HCT116 (cell line): Measurements from ENCODE around the gene CCDC74A. TPM values are rescaled to one million over a fixed set of nuclear protein-coding genes. Genes with fewer than 3 reads are reported as not detected.
"Not testable (repeated sequence)": the region's sequence is repeated elsewhere in the genome, so short reads cannot be mapped to it uniquely, and the experiment has no call there.

Source experiments
- ATAC-seq: fragments of 200-7000 bp; cut with Tn5 transposase; 2 replicates; pipeline ENCODE4 v1.9.1; 2020; ENCODE audit warnings: mild to moderate bottlenecking, moderate library complexity
- BruUV-seq: library from RNA; stranded (reverse); fragments of 400-500 nt; replicated peaks from 2 replicates; lab custom pipeline; 2021; lab: Mats Ljungman, UMichigan
- CTCF ChIA-PET: fragments of 300-600 bp; sonication (Branson Sonifier 250); formaldehyde crosslinking; loops from one replicate; lab custom pipeline; 2021; ENCODE audit warnings: antibody characterized with exemption; lab: Charles Lee
- POLR2A ChIA-PET: fragments of 300-600, 350-600 bp; sonication (Branson Sonifier 250); formaldehyde crosslinking; loops from one replicate; lab custom pipeline; 2021; ENCODE audit warnings: antibody characterized with exemption; lab: Charles Lee
- RAD21 ChIA-PET, 2 experiments: fragments of 300-600 bp; sonication (Branson Sonifier 250); formaldehyde crosslinking; loops; one replicate each; lab custom pipeline; 2023; ENCODE audit warnings: low total read pairs in 2 of 2; ENCODE audit not compliant: uncharacterized antibody in 2 of 2, unreplicated experiment in 2 of 2, low non-redundant PET in 1 of 2; lab: Charles Lee
- DNase-seq: peaks from one replicate; pipeline ENCODE4 v3.0.0-alpha.2; 2010; ENCODE audit warnings: low read depth, low spot score
- H2AFZ ChIP-seq: fragments of 200-600 bp; shearing (Covaris generic), sonication (generic); 2 replicates; pipeline ENCODE4 v1.6.1; 2017; ENCODE audit warnings: low read depth, mixed run types, mixed read lengths, antibody characterized with exemption, low read length; ENCODE audit not compliant: poor library complexity, severe bottlenecking
- H3K27ac ChIP-seq: 2 replicates; pipeline ENCODE4 v1.5.1; 2012; ENCODE audit warnings: low read depth, low read length
- H3K27me3 ChIP-seq: fragments of 200-600 bp; sonication (generic); 2 replicates; pipeline ENCODE4 v1.6.1; 2016; ENCODE audit warnings: mixed run types, low read length, mixed read lengths; ENCODE audit not compliant: insufficient read depth
- H3K36me3 ChIP-seq, 2 experiments: fragments of 200-500 bp in 1 of 2; fragments of 200-600 bp in 1 of 2; sonication (Bioruptor generic) in 1 of 2; sonication (generic) in 1 of 2; 2 replicates each; pipeline versions ENCODE4 v1.5.1 to v1.6.1; 2014 to 2016; ENCODE audit warnings: low read length in 2 of 2, inconsistent platforms in 1 of 2, mixed read lengths in 1 of 2, mixed run types in 1 of 2; ENCODE audit not compliant: insufficient read depth in 2 of 2, control insufficient read depth in 1 of 2
- H3K4me1 ChIP-seq, 2 experiments: fragments of 200-600 bp in 1 of 2; sonication (generic) in 1 of 2; 2 replicates each; pipeline versions ENCODE4 v1.5.1 to v1.6.1; 2012 to 2017; ENCODE audit warnings: low read length in 2 of 2, inconsistent platforms in 1 of 2, mild to moderate bottlenecking in 1 of 2, mixed read lengths in 1 of 2, mixed run types in 1 of 2, moderate library complexity in 1 of 2; ENCODE audit not compliant: insufficient read depth in 2 of 2, control insufficient read depth in 1 of 2
- H3K4me2 ChIP-seq: fragments of 200-600 bp; sonication (generic); 2 replicates; pipeline ENCODE4 v1.6.1; 2017; ENCODE audit warnings: mixed run types, low read length, mixed read lengths
- H3K4me3 ChIP-seq, 2 experiments: fragments of 200-600 bp in 1 of 2; sonication (generic) in 1 of 2; replicated peaks in 1 of 2; 2 replicates each; pipeline ENCODE4 v1.5.1; 2011 to 2016; ENCODE audit warnings: low read length in 2 of 2, control low read depth in 1 of 2, low read depth in 1 of 2, mild to moderate bottlenecking in 1 of 2, mixed read lengths in 1 of 2, mixed run types in 1 of 2
- H3K79me2 ChIP-seq: fragments of 200-600 bp; sonication (generic); 2 replicates; pipeline ENCODE4 v1.6.1; 2017; ENCODE audit warnings: mild to moderate bottlenecking, mixed run types, low read length, moderate library complexity, mixed read lengths; ENCODE audit not compliant: insufficient read depth
- H3K9ac ChIP-seq: fragments of 200-600 bp; sonication (generic); 2 replicates; pipeline ENCODE4 v1.6.1; 2016; ENCODE audit warnings: low read length, mixed read lengths
- H3K9me2 ChIP-seq: fragments of 200-600 bp; sonication (generic), shearing (Covaris generic); 2 replicates; pipeline ENCODE4 v1.6.1; 2017; ENCODE audit warnings: mixed run types, mild to moderate bottlenecking, moderate library complexity; ENCODE audit not compliant: insufficient read depth
- H3K9me3 ChIP-seq, 2 experiments: fragments of 200-500 bp in 1 of 2; fragments of 200-600 bp in 1 of 2; sonication (Bioruptor generic) in 1 of 2; sonication (generic) in 1 of 2; 2 replicates each; pipeline ENCODE4 v1.6.1; 2014 to 2017; ENCODE audit warnings: low read length in 2 of 2, mixed read lengths in 2 of 2, inconsistent platforms in 1 of 2, low read depth in 1 of 2, mild to moderate bottlenecking in 1 of 2, mixed run types in 1 of 2, moderate library complexity in 1 of 2; ENCODE audit not compliant: control insufficient read depth in 1 of 2, insufficient read depth in 1 of 2
- H4K20me1 ChIP-seq: fragments of 200-600 bp; sonication (generic), shearing (Covaris generic); 2 replicates; pipeline ENCODE4 v1.6.1; 2017; ENCODE audit warnings: mixed run types, mild to moderate bottlenecking, moderate library complexity; ENCODE audit not compliant: insufficient read depth
- ELF1 ChIP-seq: IDR thresholded peaks from 2 replicates; pipeline ENCODE4 v1.6.1; 2012; ENCODE audit warnings: low read depth, borderline replicate concordance
- EZH2 ChIP-seq: fragments of 200-600 bp; sonication (generic); IDR thresholded peaks from 2 replicates; pipeline ENCODE4 v1.6.1; 2017; ENCODE audit warnings: antibody characterized with exemption, mixed run types
- EZH2phosphoT487 ChIP-seq: fragments of 200-600 bp; IDR thresholded peaks from 2 replicates; pipeline ENCODE4 v1.6.1; 2018; ENCODE audit warnings: antibody characterized with exemption, borderline replicate concordance
- JUND ChIP-seq: IDR thresholded peaks from 2 replicates; pipeline ENCODE4 v1.6.1; 2012
- MAX ChIP-seq: IDR thresholded peaks from 2 replicates; pipeline ENCODE4 v1.6.1; 2012
- POLR2A ChIP-seq: IDR thresholded peaks from 2 replicates; pipeline ENCODE4 v1.7.0; 2011; ENCODE audit warnings: borderline replicate concordance; ENCODE audit not compliant: insufficient read depth, insufficient read length; ENCODE audit errors: extremely low read depth
- POLR2AphosphoS5 ChIP-seq: IDR thresholded peaks from 2 replicates; pipeline ENCODE4 v1.6.1; 2011; ENCODE audit warnings: mild to moderate bottlenecking, low read depth, low read length, moderate library complexity
- SIN3A ChIP-seq: IDR thresholded peaks from 2 replicates; pipeline ENCODE4 v1.6.1; 2012; ENCODE audit warnings: low read depth
- ZNF274 ChIP-seq: fragments of 200-500 bp; sonication (Bioruptor generic); IDR thresholded peaks from 2 replicates; pipeline ENCODE4 v1.6.1; 2014; ENCODE audit warnings: mild to moderate bottlenecking, low read depth, low read length, inconsistent platforms
- intact Hi-C: fragments of 100-400 bp; cut with micrococcal nuclease; formaldehyde crosslinking; loops from 2 replicates; pipeline ENCODE4 v1.10.0; 2022
- total RNA-seq: library from RNA; stranded (reverse); gene quantifications from one replicate; pipeline ENCODE4 v1.2.1, GENCODE V29; 2021; ENCODE audit not compliant: unreplicated experiment

Gene CCDC74A
- total RNA-seq, 1 experiment from 2014 or later: 13.6 TPM

GRCh38 chr2:131521961-131522781, 5.5 kb upstream of the CCDC74A start:
- TF ChIP-seq JUND (no peak), SIN3A (no peak), MAX (no peak), EZH2 (no peak), EZH2phosphoT487 (no peak), POLR2AphosphoS5 (no peak), POLR2A (no peak), ZNF274 (no peak), ELF1 (no peak)
- no TSS peak for BruUV-seq
- H2AFZ ChIP-seq: no peak overlapping the region
- ChIA-PET POLR2A (no interaction called here), RAD21 (no interaction called here), CTCF (no interaction called here)
- no peak overlapping the region for H3K4me2 ChIP-seq
- intact Hi-C loops: no loop called here
- H3K4me3 ChIP-seq: no peak overlapping the region
- H4K20me1 ChIP-seq: no peaks in the 10 kb centered on the region
- H3K9me3 ChIP-seq: no peaks in the 10 kb centered on the region
- DNase-seq: no peak
- peak; percentile 30 for ATAC-seq
- H3K36me3 ChIP-seq: no peaks in the 10 kb centered on the region
- H3K9ac ChIP-seq: no peak overlapping the region
- H3K79me2 ChIP-seq: no peaks in the 10 kb centered on the region
- no peaks in the 10 kb centered on the region for H3K9me2 ChIP-seq
- peaks cover 1 to 2% of the 10 kb centered on the region in 2 experiments; a peak in 3 of 4 replicates for H3K4me1 ChIP-seq
- no peak overlapping the region for H3K27ac ChIP-seq
- H3K27me3 ChIP-seq: no peaks in the 10 kb centered on the region

- intact Hi-C loops: loop anchor here (5.0 kb wide), 1 partner anchor 113 kb away; no protein-coding TSS in a partner anchor
- H3K9me2 ChIP-seq, H3K4me1 ChIP-seq, CTCF ChIA-PET, H3K9me3 ChIP-seq, H3K4me2 ChIP-seq, BruUV-seq, RAD21 ChIA-PET, DNase-seq, H3K27ac ChIP-seq, H4K20me1 ChIP-seq, H3K36me3 ChIP-seq, H3K79me2 ChIP-seq, ATAC-seq, H3K27me3 ChIP-seq, H2AFZ ChIP-seq, POLR2A ChIA-PET, H3K9ac ChIP-seq, H3K4me3 ChIP-seq: not testable (repeated sequence)
Observed at GRCh38 chr2:131525256-131525655, 2.4 kb upstream of the CCDC74A start.

- ATAC-seq, H3K36me3 ChIP-seq, H4K20me1 ChIP-seq, H3K4me3 ChIP-seq, H3K27ac ChIP-seq, H3K4me1 ChIP-seq, H3K9me2 ChIP-seq, BruUV-seq, H3K27me3 ChIP-seq, POLR2A ChIA-PET, CTCF ChIA-PET, H3K4me2 ChIP-seq, DNase-seq, H2AFZ ChIP-seq, H3K9ac ChIP-seq, RAD21 ChIA-PET, H3K79me2 ChIP-seq, H3K9me3 ChIP-seq: not testable (repeated sequence)
- intact Hi-C loops: loop anchor here (5.0 kb wide), 1 partner anchor 117 kb away; no protein-coding TSS in a partner anchor
Observed at GRCh38 chr2:131528981-131529863, 1.5 kb downstream of the CCDC74A start.
